CD4-positive, alpha-beta memory T cell (primary cell): ENCODE data around the gene KAT8. TPM values are rescaled to one million over a fixed set of nuclear protein-coding genes. Genes with fewer than 3 reads are reported as not detected.

Source experiments
- CTCF ChIA-PET: fragments of 350-600 bp; sonication (Branson Sonifier 250); formaldehyde crosslinking; loops from one replicate; lab custom pipeline; 2021; ENCODE audit warnings: inconsistent platforms; ENCODE audit not compliant: partially characterized antibody; lab: Charles Lee
- POLR2A ChIA-PET: fragments of 350-600 bp; sonication (Branson Sonifier 250); formaldehyde crosslinking; loops from one replicate; lab custom pipeline; 2021; ENCODE audit not compliant: partially characterized antibody; lab: Charles Lee
- DNase-seq, 5 donors: peaks; one replicate each; pipeline versions ENCODE4 v3.0.0 to v3.0.0-alpha.2; 2020 to 2022; ENCODE audit warnings: mixed read lengths in 1 of 5
- H3K27ac ChIP-seq: one replicate; pipeline ENCODE4 v1.7.0; 2013; ENCODE audit warnings: low read depth, low read length
- H3K27me3 ChIP-seq: 2 replicates; pipeline ENCODE4 v1.7.0; 2013; ENCODE audit warnings: mild to moderate bottlenecking, low read length, moderate library complexity; ENCODE audit not compliant: insufficient read depth
- H3K36me3 ChIP-seq: 2 replicates; pipeline ENCODE4 v1.7.0; 2013; ENCODE audit warnings: mild to moderate bottlenecking, low read length, moderate library complexity; ENCODE audit not compliant: insufficient read depth
- H3K4me1 ChIP-seq: 2 replicates; pipeline ENCODE4 v1.7.0; 2013; ENCODE audit warnings: mild to moderate bottlenecking, low read length, moderate library complexity; ENCODE audit not compliant: insufficient read depth
- H3K4me3 ChIP-seq, 2 donors: one replicate each; pipeline ENCODE4 v1.7.0; 2013; ENCODE audit warnings: low read length in 2 of 2, mild to moderate bottlenecking in 1 of 2
- H3K9me3 ChIP-seq, 2 donors: one replicate each; pipeline ENCODE4 v1.7.0; 2013; ENCODE audit warnings: low read length in 2 of 2, control low read depth in 1 of 2; ENCODE audit not compliant: control insufficient read depth in 1 of 2
- H3K27ac Mint-ChIP-seq, 7 donors: one replicate each; pipeline ENCODE4 v1.8.0; 2020 to 2021; ENCODE audit warnings: mixed read lengths in 7 of 7, mild to moderate bottlenecking in 6 of 7, inconsistent platforms in 3 of 7, moderate library complexity in 3 of 7
- H3K27me3 Mint-ChIP-seq, 2 donors: one replicate each; pipeline ENCODE4 v1.8.0; 2020 to 2021; ENCODE audit warnings: mixed read lengths in 2 of 2
- H3K36me3 Mint-ChIP-seq, 2 donors: one replicate each; pipeline ENCODE4 v1.8.0; 2020 to 2021; ENCODE audit warnings: mixed read lengths in 2 of 2, inconsistent platforms in 1 of 2, mild to moderate bottlenecking in 1 of 2
- H3K4me1 Mint-ChIP-seq, 4 donors: one replicate each; pipeline ENCODE4 v1.8.0; 2020 to 2021; ENCODE audit warnings: mixed read lengths in 4 of 4, mild to moderate bottlenecking in 1 of 4
- H3K4me3 Mint-ChIP-seq, 8 donors: one replicate each; pipeline ENCODE4 v1.8.0; 2020 to 2021; ENCODE audit warnings: mixed read lengths in 8 of 8, mild to moderate bottlenecking in 7 of 8, moderate library complexity in 6 of 8, inconsistent platforms in 3 of 8
- H3K9me3 Mint-ChIP-seq, 8 donors: one replicate each; pipeline ENCODE4 v1.8.0; 2020 to 2021; ENCODE audit warnings: mixed read lengths in 8 of 8, mild to moderate bottlenecking in 5 of 8, inconsistent platforms in 3 of 8, moderate library complexity in 1 of 8
- intact Hi-C: fragments of 100-400 bp; cut with micrococcal nuclease; formaldehyde crosslinking; loops from one replicate; pipeline ENCODE4 v1.15.1; 2023
- polyA plus RNA-seq, 2 donors: library from polyadenylated mRNA; unstranded; fragments of 300-500 nt; fragmentation: Illumina TruSeq; gene quantifications; one replicate each; pipeline ENCODE4 v1.2.3, GENCODE V29; 2021
- total RNA-seq, 2 experiments: library from RNA; stranded (reverse); gene quantifications; one replicate each; pipeline ENCODE4 v1.2.3, GENCODE V29; 2021

The KAT8 gene
- total and polyA plus RNA-seq, 4 experiments from 2014 or later: 37.5 to 94.2 (median 79.8) TPM

GRCh38 chr16:31106509-31107464 lies 10.7 kb upstream of the KAT8 start:
- CTCF ChIA-PET: interaction anchor here (0.7 kb wide), 1 partner anchor 39 kb away, joined by 3 read pairs; no protein-coding TSS in a partner anchor
- intact Hi-C loops: no loop called here

GRCh38 chr16:31107465-31107867 lies 10.0 kb upstream of the KAT8 start:
- peaks cover 20% of the 10 kb centered on the region for H3K4me1 ChIP-seq
- H3K36me3 Mint-ChIP-seq: peaks cover 3 to 17% of the 10 kb centered on the region in 2 donors
- no peaks in the 10 kb centered on the region for H3K9me3 ChIP-seq
- POLR2A ChIA-PET: interaction anchor here (0.5 to 3.0 kb wide), 6 partner anchors 10 to 94 kb away, joined by 3 to 15 read pairs (median 3); partner anchors contain the start of genes FUS, KAT8, ZNF646 and ZNF668
- peaks cover 6% of the 10 kb centered on the region for H3K36me3 ChIP-seq
- no peaks in the 10 kb centered on the region for H3K9me3 Mint-ChIP-seq
- intact Hi-C loops: no loop called here
- H3K27ac ChIP-seq: no peak overlapping the region
- peak overlapping the region; percentile 83 to 90 (median 87) for H3K4me3 Mint-ChIP-seq
- no peak for DNase-seq
- CTCF ChIA-PET: interaction anchor here (1.1 kb wide), 1 partner anchor 35 kb away, joined by 4 read pairs; no protein-coding TSS in a partner anchor
- H3K4me3 ChIP-seq: peak overlapping the region in 1 of 2 donors; percentile 14
- peaks cover 8 to 23% (median 15%) of the 10 kb centered on the region in 4 donors for H3K4me1 Mint-ChIP-seq
- H3K27ac Mint-ChIP-seq: peak overlapping the region in 6 of 7 donors; percentile 48 to 94 (median 85)
- H3K27me3 Mint-ChIP-seq: no peaks in the 10 kb centered on the region
- no peaks in the 10 kb centered on the region for H3K27me3 ChIP-seq

More at GRCh38 chr16:31106509-31107464, 10.7 kb upstream of the KAT8 start:
- Histone ChIP-seq H3K4me3 (no peak overlapping the region), H3K27ac (no peak overlapping the region), H3K4me1 (peaks cover 20% of the 10 kb centered on the region), H3K9me3 (no peaks in the 10 kb centered on the region), H3K27me3 (no peaks in the 10 kb centered on the region), H3K36me3 (no peaks in the 10 kb centered on the region)
- Mint-ChIP-seq H3K36me3 (peaks cover 3 to 15% of the 10 kb centered on the region in 2 donors), H3K4me3 (peak overlapping the region; percentile 83 to 90 (median 87)), H3K27me3 (no peaks in the 10 kb centered on the region), H3K27ac (no peak overlapping the region), H3K4me1 (peaks cover 8 to 23% (median 15%) of the 10 kb centered on the region in 4 donors), H3K9me3 (peaks cover 0 to 2% (median 0%) of the 10 kb centered on the region in 8 donors)
- no peak for DNase-seq
- POLR2A ChIA-PET: interaction anchor here (1.4 kb wide), 1 partner anchor 35 kb away, joined by 3 read pairs; no protein-coding TSS in a partner anchor

- Mint-ChIP-seq H3K4me1 (peaks cover 8 to 23% (median 15%) of the 10 kb centered on the region in 4 donors), H3K36me3 (peaks cover 3 to 20% of the 10 kb centered on the region in 2 donors), H3K27me3 (no peaks in the 10 kb centered on the region), H3K9me3 (no peaks in the 10 kb centered on the region), H3K4me3 (peak within 1 kb of the TSS; percentile 83 to 90 (median 87)), H3K27ac (peak within 1 kb of the TSS; percentile 79 to 94 (median 85))
- Histone ChIP-seq H3K27me3 (no peaks in the 10 kb centered on the region), H3K36me3 (peaks cover 6% of the 10 kb centered on the region), H3K4me3 (peak within 1 kb of the TSS; percentile 14 to 83), H3K9me3 (no peaks in the 10 kb centered on the region), H3K27ac (peak within 1 kb of the TSS; percentile 75), H3K4me1 (peaks cover 20% of the 10 kb centered on the region)
- DNase-seq: peak; percentile 43 to 52 (median 44)
- ChIA-PET CTCF (interaction anchor here (0.7 to 1.1 kb wide), 2 partner anchors 22 to 34 kb away, joined by 3 to 4 read pairs; no protein-coding TSS in a partner anchor), POLR2A (interaction anchor here (0.5 to 3.0 kb wide), 6 partner anchors 9 to 93 kb away, joined by 3 to 15 read pairs (median 3); partner anchors contain the start of genes FUS, KAT8, ZNF646 and ZNF668)
- intact Hi-C loops: no loop called here
Measured at GRCh38 chr16:31108035-31108793, 9.2 kb upstream of the KAT8 start, which contains the start of gene BCKDK. BCKDK (plus strand) TSS chr16:31108386; CDS start chr16:31109224, 838 bp downstream.

- H3K27me3 Mint-ChIP-seq: no peaks in the 10 kb centered on the region
- Histone ChIP-seq H3K36me3 (peaks cover 6% of the 10 kb centered on the region), H3K27me3 (no peaks in the 10 kb centered on the region), H3K9me3 (no peaks in the 10 kb centered on the region), H3K27ac (peak overlapping the region; percentile 75), H3K4me3 (peak overlapping the region; percentile 14 to 83), H3K4me1 (peaks cover 20% of the 10 kb centered on the region)
- intact Hi-C loops: no loop called here
- no peak for DNase-seq
- H3K36me3 Mint-ChIP-seq: peaks cover 3 to 20% of the 10 kb centered on the region in 2 donors
- H3K4me3 Mint-ChIP-seq: peak overlapping the region; percentile 74 to 86 (median 84)
- H3K27ac Mint-ChIP-seq: peak overlapping the region in 5 of 7 donors; percentile 64 to 92 (median 83)
- ChIA-PET CTCF (interaction anchor here (3.1 kb wide), 1 partner anchor 33 kb away, joined by 10 read pairs; no protein-coding TSS in a partner anchor), POLR2A (interaction anchor here (3.0 kb wide), 1 partner anchor 9 kb away, joined by 15 read pairs; the partner anchor contains the start of gene KAT8)
- H3K9me3 Mint-ChIP-seq: peaks cover 0 to 2% (median 0%) of the 10 kb centered on the region in 8 donors
- H3K4me1 Mint-ChIP-seq: peaks cover 8 to 23% (median 15%) of the 10 kb centered on the region in 4 donors
Measured at GRCh38 chr16:31108794-31109558, 8.5 kb upstream of the KAT8 start.

GRCh38 chr16:31109622-31110021 lies 7.8 kb upstream of the KAT8 start:
- intact Hi-C loops: no loop called here
- Histone ChIP-seq H3K27me3 (no peaks in the 10 kb centered on the region), H3K9me3 (no peaks in the 10 kb centered on the region), H3K27ac (no peak overlapping the region), H3K36me3 (peaks cover 6% of the 10 kb centered on the region), H3K4me1 (peaks cover 20% of the 10 kb centered on the region), H3K4me3 (no peak overlapping the region)
- peak overlapping the region; percentile 74 to 86 (median 84) for H3K4me3 Mint-ChIP-seq
- H3K4me1 Mint-ChIP-seq: peaks cover 8 to 23% (median 15%) of the 10 kb centered on the region in 4 donors
- POLR2A ChIA-PET: interaction anchor here (1.6 to 3.0 kb wide), 2 partner anchors 8 to 71 kb away, joined by 8 to 15 read pairs; partner anchors contain the start of genes FUS and KAT8
- H3K36me3 Mint-ChIP-seq: peaks cover 3 to 20% of the 10 kb centered on the region in 2 donors
- CTCF ChIA-PET: interaction anchor here (3.1 kb wide), 1 partner anchor 32 kb away, joined by 10 read pairs; no protein-coding TSS in a partner anchor
- no peak for DNase-seq
- H3K9me3 Mint-ChIP-seq: peaks cover 0 to 2% (median 0%) of the 10 kb centered on the region in 8 donors
- H3K27me3 Mint-ChIP-seq: no peaks in the 10 kb centered on the region
- peak overlapping the region; percentile 64 to 92 (median 82) for H3K27ac Mint-ChIP-seq
